Panc1 (cell line): ENCODE measurements around the gene OR6B2.

Experiments
- POLR2AphosphoS5 ChIP-seq: IDR thresholded peaks from 2 replicates; pipeline ENCODE4 v1.6.1; 2012; ENCODE audit warnings: mild to moderate bottlenecking, low read depth, low read length, moderate library complexity
- REST ChIP-seq, 2 experiments: IDR thresholded peaks; 2 replicates each; pipeline ENCODE4 v1.6.1; 2011 to 2012; ENCODE audit warnings: low read depth in 2 of 2, control low read depth in 1 of 2, low read length in 1 of 2, mild to moderate bottlenecking in 1 of 2, moderate library complexity in 1 of 2; ENCODE audit not compliant: insufficient read depth in 1 of 2
- SIN3A ChIP-seq: IDR thresholded peaks from 2 replicates; pipeline ENCODE4 v1.6.1; 2012; ENCODE audit warnings: low read depth, mild to moderate bottlenecking, low read length, moderate library complexity, borderline replicate concordance; ENCODE audit not compliant: insufficient read depth
- TF ChIP-seq, protein P1 (sequence below): fragments of 450-650 bp; IDR thresholded peaks from 2 replicates; pipeline ENCODE4 v1.5.1; 2017; ENCODE audit warnings: mild to moderate bottlenecking

GRCh38 chr2:240021488-240022104 lies 8.6 kb downstream of the OR6B2 start:
- TF ChIP-seq, protein P1, sequence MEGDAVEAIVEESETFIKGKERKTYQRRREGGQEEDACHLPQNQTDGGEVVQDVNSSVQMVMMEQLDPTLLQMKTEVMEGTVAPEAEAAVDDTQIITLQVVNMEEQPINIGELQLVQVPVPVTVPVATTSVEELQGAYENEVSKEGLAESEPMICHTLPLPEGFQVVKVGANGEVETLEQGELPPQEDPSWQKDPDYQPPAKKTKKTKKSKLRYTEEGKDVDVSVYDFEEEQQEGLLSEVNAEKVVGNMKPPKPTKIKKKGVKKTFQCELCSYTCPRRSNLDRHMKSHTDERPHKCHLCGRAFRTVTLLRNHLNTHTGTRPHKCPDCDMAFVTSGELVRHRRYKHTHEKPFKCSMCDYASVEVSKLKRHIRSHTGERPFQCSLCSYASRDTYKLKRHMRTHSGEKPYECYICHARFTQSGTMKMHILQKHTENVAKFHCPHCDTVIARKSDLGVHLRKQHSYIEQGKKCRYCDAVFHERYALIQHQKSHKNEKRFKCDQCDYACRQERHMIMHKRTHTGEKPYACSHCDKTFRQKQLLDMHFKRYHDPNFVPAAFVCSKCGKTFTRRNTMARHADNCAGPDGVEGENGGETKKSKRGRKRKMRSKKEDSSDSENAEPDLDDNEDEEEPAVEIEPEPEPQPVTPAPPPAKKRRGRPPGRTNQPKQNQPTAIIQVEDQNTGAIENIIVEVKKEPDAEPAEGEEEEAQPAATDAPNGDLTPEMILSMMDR: peak; percentile 95
- TF ChIP-seq POLR2AphosphoS5 (no peak), REST (IDR thresholded peaks at IDR 0.05; ENCODE audit: insufficient read depth in 1 of 2, low read depth in 2 of 2, low read length in 1 of 2) (no peak), SIN3A (no peak)
